ENCODE measurements around the gene MTX3.
A peak's percentile ranks its signal among the peaks of the same experiment; 100 is the strongest.

MTX3 gene

GRCh38 chr5:79990598-79991507 is at the start of gene MTX3:
Gene MTX3 (minus strand): TSS chr5:79991262. CDS start chr5:79991238, 24 bp downstream.
- DNase-seq = peak; percentile 72 to 76

GRCh38 chr5:80039650-80040049 is 48.6 kb upstream of the MTX3 start:
- no peak for DNase-seq

- DNase-seq = no peak
Measured at GRCh38 chr5:80037366-80037765, 46.3 kb upstream of the MTX3 start.

GRCh38 chr5:80036615-80037014 is 45.6 kb upstream of the MTX3 start:
- no peak for DNase-seq

- DNase-seq = no peak
Measured at GRCh38 chr5:80035839-80036238, 44.8 kb upstream of the MTX3 start.

- no peak for DNase-seq
Measured at GRCh38 chr5:80034962-80035821, 44.1 kb upstream of the MTX3 start, which contains the start of gene THBS4. Gene THBS4 (plus strand): TSS chr5:80035348. CDS start chr5:80035538, 190 bp downstream.

- DNase-seq = no peak
Measured at GRCh38 chr5:80034559-80034958, 43.5 kb upstream of the MTX3 start.

- DNase-seq = no peak
Measured at GRCh38 chr5:80033513-80033912, 42.5 kb upstream of the MTX3 start.

GRCh38 chr5:80031109-80031508 is 40.0 kb upstream of the MTX3 start:
- no peak for DNase-seq

GRCh38 chr5:80026841-80027240 is 35.8 kb upstream of the MTX3 start:
- no peak for DNase-seq

GRCh38 chr5:80025069-80025468 is 34.0 kb upstream of the MTX3 start:
- no peak for DNase-seq

- no peak for DNase-seq
Measured at GRCh38 chr5:80010754-80011392, 19.8 kb upstream of the MTX3 start.

GRCh38 chr5:80008995-80009765 is 18.1 kb upstream of the MTX3 start:
- DNase-seq = no peak

- no peak for DNase-seq
Measured at GRCh38 chr5:80002677-80003076, 11.6 kb upstream of the MTX3 start.

- DNase-seq = no peak
Measured at GRCh38 chr5:79999722-80000121, 8.7 kb upstream of the MTX3 start.

GRCh38 chr5:79992891-79993657 is 2.0 kb upstream of the MTX3 start:
- no peak for DNase-seq

GRCh38 chr5:79990205-79990597 is 861 bp downstream of the MTX3 start:
- no peak for DNase-seq

GRCh38 chr5:79986260-79986659 is 4.8 kb downstream of the MTX3 start:
- DNase-seq = no peak

GRCh38 chr5:79985288-79985687 is 5.8 kb downstream of the MTX3 start:
- no peak for DNase-seq

- DNase-seq = no peak
Measured at GRCh38 chr5:79984363-79984762, 6.7 kb downstream of the MTX3 start.

- DNase-seq = no peak
Measured at GRCh38 chr5:79983618-79984017, 7.4 kb downstream of the MTX3 start.

- DNase-seq = no peak
Measured at GRCh38 chr5:79982136-79982535, 8.9 kb downstream of the MTX3 start.
